GM23338 (cell line): ENCODE data around the gene SFXN1. TPM values are rescaled to one million over a fixed set of nuclear protein-coding genes. Genes with fewer than 3 reads are reported as not detected.

Source experiments
- ATAC-seq: fragments of 200-7000 bp; cut with Tn5 transposase; 3 replicates; pipeline ENCODE4 v1.9.1; 2020
- DNase-seq: peaks from one replicate; pipeline ENCODE4 v3.0.0-alpha.2; 2015; ENCODE audit warnings: low spot score
- H2AFZ ChIP-seq: fragments of 200-600 bp; sonication (generic); 2 replicates; pipeline ENCODE4 v1.8.0; 2016; ENCODE audit warnings: antibody characterized with exemption, mild to moderate bottlenecking, moderate library complexity
- H3F3A ChIP-seq: fragments of 200-600 bp; sonication (generic); replicated peaks from 2 replicates; pipeline ENCODE4 v1.8.0; 2017; ENCODE audit warnings: antibody characterized with exemption, mixed run types, low read depth
- H3K27ac ChIP-seq: fragments of 200-600 bp; sonication (generic); 2 replicates; pipeline ENCODE4 v1.6.1; 2016; ENCODE audit warnings: low read depth
- H3K27me3 ChIP-seq: fragments of 200-600 bp; sonication (generic); 2 replicates; pipeline ENCODE4 v1.8.0; 2016; ENCODE audit warnings: mild to moderate bottlenecking, mixed run types, moderate library complexity; ENCODE audit not compliant: insufficient read depth
- H3K36me3 ChIP-seq: fragments of 200-600 bp; sonication (generic); 2 replicates; pipeline ENCODE4 v1.8.0; 2016; ENCODE audit warnings: mild to moderate bottlenecking; ENCODE audit not compliant: insufficient read depth
- H3K4me1 ChIP-seq: fragments of 200-600 bp; sonication (generic); 2 replicates; pipeline ENCODE4 v1.8.0; 2016; ENCODE audit warnings: mild to moderate bottlenecking, moderate library complexity; ENCODE audit not compliant: insufficient read depth
- H3K4me2 ChIP-seq: fragments of 200-600 bp; sonication (generic); 2 replicates; pipeline ENCODE4 v1.7.1; 2017; ENCODE audit warnings: mixed run types
- H3K4me3 ChIP-seq: fragments of 200-600 bp; sonication (generic); 2 replicates; pipeline ENCODE4 v1.6.1; 2016; ENCODE audit warnings: mixed run types
- H3K79me2 ChIP-seq: fragments of 200-600 bp; sonication (generic); replicated peaks from 2 replicates; pipeline ENCODE4 v1.8.0; 2017; ENCODE audit warnings: mild to moderate bottlenecking; ENCODE audit not compliant: insufficient read depth
- H3K9me2 ChIP-seq: fragments of 200-600 bp; sonication (generic); 2 replicates; pipeline ENCODE4 v1.8.0; 2017; ENCODE audit not compliant: insufficient read depth
- H4K20me1 ChIP-seq: fragments of 200-600 bp; sonication (generic); replicated peaks from 2 replicates; pipeline ENCODE4 v1.8.0; 2017; ENCODE audit warnings: mild to moderate bottlenecking; ENCODE audit not compliant: insufficient read depth
- H3K27ac Mint-ChIP-seq: 2 replicates; pipeline ENCODE4 v1.8.0; 2020; ENCODE audit warnings: inconsistent platforms, mild to moderate bottlenecking, moderate library complexity, mixed read lengths
- H3K27me3 Mint-ChIP-seq: 3 replicates; pipeline ENCODE4 v1.8.0; 2022; ENCODE audit warnings: low read depth, mild to moderate bottlenecking, moderate library complexity, mixed read lengths, inconsistent platforms; ENCODE audit not compliant: insufficient read depth, poor library complexity
- H3K36me3 Mint-ChIP-seq: 3 replicates; pipeline ENCODE4 v1.8.0; 2021; ENCODE audit warnings: low read depth, mild to moderate bottlenecking, inconsistent platforms, moderate library complexity, mixed read lengths
- H3K4me1 Mint-ChIP-seq: 3 replicates; pipeline ENCODE4 v1.8.0; 2020; ENCODE audit warnings: mild to moderate bottlenecking, inconsistent platforms, mixed read lengths
- H3K4me3 Mint-ChIP-seq: 3 replicates; pipeline ENCODE4 v1.8.0; 2021; ENCODE audit warnings: moderate library complexity, mild to moderate bottlenecking, inconsistent platforms, mixed read lengths
- H3K9me3 Mint-ChIP-seq: 3 replicates; pipeline ENCODE4 v1.8.0; 2020; ENCODE audit warnings: moderate library complexity, mild to moderate bottlenecking, inconsistent platforms, mixed read lengths
- CREB1 ChIP-seq: fragments of 250-450 bp; sonication (Bioruptor Pico); IDR thresholded peaks from 2 replicates; pipeline ENCODE4 v1.5.0; 2020; ENCODE audit warnings: low read depth, mild to moderate bottlenecking, moderate library complexity
- EZH2 ChIP-seq: fragments of 200-600 bp; sonication (generic); IDR thresholded peaks from one replicate; pipeline ENCODE4 v1.8.0; 2017; ENCODE audit warnings: antibody characterized with exemption, mild to moderate bottlenecking, low read depth; ENCODE audit not compliant: unreplicated experiment
- EZH2phosphoT487 ChIP-seq: fragments of 200-600 bp; sonication (generic); IDR thresholded peaks from one replicate; pipeline ENCODE4 v1.8.1; 2018; ENCODE audit warnings: antibody characterized with exemption; ENCODE audit not compliant: unreplicated experiment
- JUNB ChIP-seq: IDR thresholded peaks from one replicate; pipeline ENCODE4 v1.6.1; 2016; ENCODE audit warnings: antibody characterized with exemption; ENCODE audit not compliant: unreplicated experiment
- NANOG ChIP-seq: IDR thresholded peaks from 2 replicates; pipeline ENCODE4 v1.6.1; 2016; ENCODE audit warnings: antibody characterized with exemption, borderline replicate concordance
- POLR2AphosphoS5 ChIP-seq: IDR thresholded peaks from 2 replicates; pipeline ENCODE4 v1.6.1; 2016; ENCODE audit warnings: antibody characterized with exemption, low read depth
- STAT1 ChIP-seq: IDR thresholded peaks from one replicate; pipeline ENCODE4 v1.6.1; 2016; ENCODE audit warnings: antibody characterized with exemption; ENCODE audit not compliant: unreplicated experiment
- ZNF114 ChIP-seq: fragments of 250-450 bp; sonication (Bioruptor Pico); IDR thresholded peaks from 2 replicates; pipeline ENCODE4 v1.5.0; 2020; ENCODE audit warnings: mild to moderate bottlenecking, moderate library complexity
- ZNF331 ChIP-seq: fragments of 250-450 bp; sonication (Bioruptor Pico); IDR thresholded peaks from 2 replicates; pipeline ENCODE4 v1.5.0; 2020; ENCODE audit warnings: low read depth, mild to moderate bottlenecking, moderate library complexity
- polyA plus RNA-seq: library from polyadenylated mRNA; unstranded; fragments of >200 nt; fragmentation: Nextera tagmentation; extraction: Ambion mirVana; gene quantifications from 2 replicates; pipeline ENCODE4 v1.2.1, GENCODE V29; 2016
- total RNA-seq: library from RNA; depleted of rRNA; stranded (reverse); fragments of >200 nt; shearing (Covaris generic); gene quantifications from 2 replicates; pipeline ENCODE4 v1.2.3, GENCODE V29; 2014
- TF ChIP-seq, protein P1 (sequence below), 2 experiments: fragments of 200-600 bp in 1 of 2; sonication (generic) in 1 of 2; conservative IDR thresholded peaks; 2 replicates each; pipeline versions ENCODE4 v1.5.1 to v1.6.1; 2016 to 2017; ENCODE audit warnings: antibody characterized with exemption in 2 of 2, low read depth in 2 of 2, mild to moderate bottlenecking in 2 of 2, moderate library complexity in 1 of 2
- TF ChIP-seq, protein P2 (sequence below): fragments of 250-450 bp; sonication (Bioruptor Pico); IDR thresholded peaks from 2 replicates; pipeline ENCODE4 v1.5.0; 2020; ENCODE audit warnings: mild to moderate bottlenecking, moderate library complexity
- TF ChIP-seq, protein P3 (sequence below): IDR thresholded peaks from 2 replicates; pipeline ENCODE4 v1.6.1; 2016; ENCODE audit warnings: antibody characterized with exemption
- TF ChIP-seq, protein P4 (sequence below): IDR thresholded peaks from one replicate; pipeline ENCODE4 v1.6.1; 2018; ENCODE audit warnings: antibody characterized with exemption; ENCODE audit not compliant: unreplicated experiment

SFXN1 gene
- total and polyA plus RNA-seq, 2 experiments from 2014 or later: 44.0 to 97.7 TPM

DNA sequence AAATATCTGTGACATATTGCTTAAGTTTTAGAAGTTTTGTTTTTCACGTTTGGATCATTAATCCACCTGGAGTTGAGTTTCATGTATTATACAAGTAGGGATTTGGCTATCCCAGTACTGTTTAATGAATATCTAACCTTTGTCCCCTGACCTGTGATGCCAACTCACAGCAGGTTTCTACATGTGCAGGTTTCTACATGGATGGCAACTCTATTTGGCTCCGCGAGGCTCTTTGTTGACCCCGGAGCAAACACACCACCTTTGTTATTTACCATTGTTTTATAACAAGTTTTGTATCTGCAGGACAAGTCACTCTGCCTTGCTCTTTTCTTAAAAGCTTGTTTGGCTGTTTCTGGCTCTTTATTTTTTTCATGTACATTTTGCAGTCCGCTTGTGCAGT, 920 bp upstream of the SFXN1 start:
- H3K27me3 Mint-ChIP-seq: peaks cover 16% of the 10 kb centered on the region
- TF ChIP-seq NANOG: no peak
- TF ChIP-seq EZH2: no peak
- no peak for TF ChIP-seq STAT1
- TF ChIP-seq ZNF331: no peak
- TF ChIP-seq EZH2phosphoT487: no peak
- no peak for TF ChIP-seq ZNF114 (CRISPR knock-in tag)
- TF ChIP-seq CREB1 (CRISPR knock-in tag): no peak
- TF ChIP-seq, protein P1, sequence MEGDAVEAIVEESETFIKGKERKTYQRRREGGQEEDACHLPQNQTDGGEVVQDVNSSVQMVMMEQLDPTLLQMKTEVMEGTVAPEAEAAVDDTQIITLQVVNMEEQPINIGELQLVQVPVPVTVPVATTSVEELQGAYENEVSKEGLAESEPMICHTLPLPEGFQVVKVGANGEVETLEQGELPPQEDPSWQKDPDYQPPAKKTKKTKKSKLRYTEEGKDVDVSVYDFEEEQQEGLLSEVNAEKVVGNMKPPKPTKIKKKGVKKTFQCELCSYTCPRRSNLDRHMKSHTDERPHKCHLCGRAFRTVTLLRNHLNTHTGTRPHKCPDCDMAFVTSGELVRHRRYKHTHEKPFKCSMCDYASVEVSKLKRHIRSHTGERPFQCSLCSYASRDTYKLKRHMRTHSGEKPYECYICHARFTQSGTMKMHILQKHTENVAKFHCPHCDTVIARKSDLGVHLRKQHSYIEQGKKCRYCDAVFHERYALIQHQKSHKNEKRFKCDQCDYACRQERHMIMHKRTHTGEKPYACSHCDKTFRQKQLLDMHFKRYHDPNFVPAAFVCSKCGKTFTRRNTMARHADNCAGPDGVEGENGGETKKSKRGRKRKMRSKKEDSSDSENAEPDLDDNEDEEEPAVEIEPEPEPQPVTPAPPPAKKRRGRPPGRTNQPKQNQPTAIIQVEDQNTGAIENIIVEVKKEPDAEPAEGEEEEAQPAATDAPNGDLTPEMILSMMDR (conservative IDR thresholded peaks at IDR 0.05; ENCODE audit: low read depth in 2 of 2): no peak
- no peak for TF ChIP-seq JUNB
- TF ChIP-seq, protein P2, sequence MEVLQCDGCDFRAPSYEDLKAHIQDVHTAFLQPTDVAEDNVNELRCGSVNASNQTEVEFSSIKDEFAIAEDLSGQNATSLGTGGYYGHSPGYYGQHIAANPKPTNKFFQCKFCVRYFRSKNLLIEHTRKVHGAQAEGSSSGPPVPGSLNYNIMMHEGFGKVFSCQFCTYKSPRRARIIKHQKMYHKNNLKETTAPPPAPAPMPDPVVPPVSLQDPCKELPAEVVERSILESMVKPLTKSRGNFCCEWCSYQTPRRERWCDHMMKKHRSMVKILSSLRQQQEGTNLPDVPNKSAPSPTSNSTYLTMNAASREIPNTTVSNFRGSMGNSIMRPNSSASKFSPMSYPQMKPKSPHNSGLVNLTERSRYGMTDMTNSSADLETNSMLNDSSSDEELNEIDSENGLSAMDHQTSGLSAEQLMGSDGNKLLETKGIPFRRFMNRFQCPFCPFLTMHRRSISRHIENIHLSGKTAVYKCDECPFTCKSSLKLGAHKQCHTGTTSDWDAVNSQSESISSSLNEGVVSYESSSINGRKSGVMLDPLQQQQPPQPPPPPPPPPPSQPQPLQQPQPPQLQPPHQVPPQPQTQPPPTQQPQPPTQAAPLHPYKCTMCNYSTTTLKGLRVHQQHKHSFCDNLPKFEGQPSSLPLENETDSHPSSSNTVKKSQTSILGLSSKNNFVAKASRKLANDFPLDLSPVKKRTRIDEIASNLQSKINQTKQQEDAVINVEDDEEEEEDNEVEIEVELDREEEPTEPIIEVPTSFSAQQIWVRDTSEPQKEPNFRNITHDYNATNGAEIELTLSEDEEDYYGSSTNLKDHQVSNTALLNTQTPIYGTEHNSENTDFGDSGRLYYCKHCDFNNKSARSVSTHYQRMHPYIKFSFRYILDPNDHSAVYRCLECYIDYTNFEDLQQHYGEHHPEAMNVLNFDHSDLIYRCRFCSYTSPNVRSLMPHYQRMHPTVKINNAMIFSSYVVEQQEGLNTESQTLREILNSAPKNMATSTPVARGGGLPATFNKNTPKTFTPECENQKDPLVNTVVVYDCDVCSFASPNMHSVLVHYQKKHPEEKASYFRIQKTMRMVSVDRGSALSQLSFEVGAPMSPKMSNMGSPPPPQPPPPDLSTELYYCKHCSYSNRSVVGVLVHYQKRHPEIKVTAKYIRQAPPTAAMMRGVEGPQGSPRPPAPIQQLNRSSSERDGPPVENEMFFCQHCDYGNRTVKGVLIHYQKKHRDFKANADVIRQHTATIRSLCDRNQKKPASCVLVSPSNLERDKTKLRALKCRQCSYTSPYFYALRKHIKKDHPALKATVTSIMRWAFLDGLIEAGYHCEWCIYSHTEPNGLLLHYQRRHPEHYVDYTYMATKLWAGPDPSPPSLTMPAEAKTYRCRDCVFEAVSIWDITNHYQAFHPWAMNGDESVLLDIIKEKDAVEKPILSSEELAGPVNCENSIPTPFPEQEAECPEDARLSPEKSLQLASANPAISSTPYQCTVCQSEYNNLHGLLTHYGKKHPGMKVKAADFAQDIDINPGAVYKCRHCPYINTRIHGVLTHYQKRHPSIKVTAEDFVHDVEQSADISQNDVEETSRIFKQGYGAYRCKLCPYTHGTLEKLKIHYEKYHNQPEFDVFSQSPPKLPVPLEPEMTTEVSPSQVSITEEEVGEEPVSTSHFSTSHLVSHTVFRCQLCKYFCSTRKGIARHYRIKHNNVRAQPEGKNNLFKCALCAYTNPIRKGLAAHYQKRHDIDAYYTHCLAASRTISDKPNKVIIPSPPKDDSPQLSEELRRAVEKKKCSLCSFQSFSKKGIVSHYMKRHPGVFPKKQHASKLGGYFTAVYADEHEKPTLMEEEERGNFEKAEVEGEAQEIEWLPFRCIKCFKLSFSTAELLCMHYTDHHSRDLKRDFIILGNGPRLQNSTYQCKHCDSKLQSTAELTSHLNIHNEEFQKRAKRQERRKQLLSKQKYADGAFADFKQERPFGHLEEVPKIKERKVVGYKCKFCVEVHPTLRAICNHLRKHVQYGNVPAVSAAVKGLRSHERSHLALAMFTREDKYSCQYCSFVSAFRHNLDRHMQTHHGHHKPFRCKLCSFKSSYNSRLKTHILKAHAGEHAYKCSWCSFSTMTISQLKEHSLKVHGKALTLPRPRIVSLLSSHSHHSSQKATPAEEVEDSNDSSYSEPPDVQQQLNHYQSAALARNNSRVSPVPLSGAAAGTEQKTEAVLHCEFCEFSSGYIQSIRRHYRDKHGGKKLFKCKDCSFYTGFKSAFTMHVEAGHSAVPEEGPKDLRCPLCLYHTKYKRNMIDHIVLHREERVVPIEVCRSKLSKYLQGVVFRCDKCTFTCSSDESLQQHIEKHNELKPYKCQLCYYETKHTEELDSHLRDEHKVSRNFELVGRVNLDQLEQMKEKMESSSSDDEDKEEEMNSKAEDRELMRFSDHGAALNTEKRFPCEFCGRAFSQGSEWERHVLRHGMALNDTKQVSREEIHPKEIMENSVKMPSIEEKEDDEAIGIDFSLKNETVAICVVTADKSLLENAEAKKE (CRISPR knock-in tag): no peak
- TF ChIP-seq, protein P3, sequence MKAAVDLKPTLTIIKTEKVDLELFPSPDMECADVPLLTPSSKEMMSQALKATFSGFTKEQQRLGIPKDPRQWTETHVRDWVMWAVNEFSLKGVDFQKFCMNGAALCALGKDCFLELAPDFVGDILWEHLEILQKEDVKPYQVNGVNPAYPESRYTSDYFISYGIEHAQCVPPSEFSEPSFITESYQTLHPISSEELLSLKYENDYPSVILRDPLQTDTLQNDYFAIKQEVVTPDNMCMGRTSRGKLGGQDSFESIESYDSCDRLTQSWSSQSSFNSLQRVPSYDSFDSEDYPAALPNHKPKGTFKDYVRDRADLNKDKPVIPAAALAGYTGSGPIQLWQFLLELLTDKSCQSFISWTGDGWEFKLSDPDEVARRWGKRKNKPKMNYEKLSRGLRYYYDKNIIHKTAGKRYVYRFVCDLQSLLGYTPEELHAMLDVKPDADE: no peak
- TF ChIP-seq, protein P4, sequence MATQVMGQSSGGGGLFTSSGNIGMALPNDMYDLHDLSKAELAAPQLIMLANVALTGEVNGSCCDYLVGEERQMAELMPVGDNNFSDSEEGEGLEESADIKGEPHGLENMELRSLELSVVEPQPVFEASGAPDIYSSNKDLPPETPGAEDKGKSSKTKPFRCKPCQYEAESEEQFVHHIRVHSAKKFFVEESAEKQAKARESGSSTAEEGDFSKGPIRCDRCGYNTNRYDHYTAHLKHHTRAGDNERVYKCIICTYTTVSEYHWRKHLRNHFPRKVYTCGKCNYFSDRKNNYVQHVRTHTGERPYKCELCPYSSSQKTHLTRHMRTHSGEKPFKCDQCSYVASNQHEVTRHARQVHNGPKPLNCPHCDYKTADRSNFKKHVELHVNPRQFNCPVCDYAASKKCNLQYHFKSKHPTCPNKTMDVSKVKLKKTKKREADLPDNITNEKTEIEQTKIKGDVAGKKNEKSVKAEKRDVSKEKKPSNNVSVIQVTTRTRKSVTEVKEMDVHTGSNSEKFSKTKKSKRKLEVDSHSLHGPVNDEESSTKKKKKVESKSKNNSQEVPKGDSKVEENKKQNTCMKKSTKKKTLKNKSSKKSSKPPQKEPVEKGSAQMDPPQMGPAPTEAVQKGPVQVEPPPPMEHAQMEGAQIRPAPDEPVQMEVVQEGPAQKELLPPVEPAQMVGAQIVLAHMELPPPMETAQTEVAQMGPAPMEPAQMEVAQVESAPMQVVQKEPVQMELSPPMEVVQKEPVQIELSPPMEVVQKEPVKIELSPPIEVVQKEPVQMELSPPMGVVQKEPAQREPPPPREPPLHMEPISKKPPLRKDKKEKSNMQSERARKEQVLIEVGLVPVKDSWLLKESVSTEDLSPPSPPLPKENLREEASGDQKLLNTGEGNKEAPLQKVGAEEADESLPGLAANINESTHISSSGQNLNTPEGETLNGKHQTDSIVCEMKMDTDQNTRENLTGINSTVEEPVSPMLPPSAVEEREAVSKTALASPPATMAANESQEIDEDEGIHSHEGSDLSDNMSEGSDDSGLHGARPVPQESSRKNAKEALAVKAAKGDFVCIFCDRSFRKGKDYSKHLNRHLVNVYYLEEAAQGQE: no peak
- TF ChIP-seq POLR2AphosphoS5: no peak
- H3K4me2 ChIP-seq: peak overlapping the region; percentile 98

More for the DNA sequence above, 920 bp upstream of the SFXN1 start:
- H3K27me3 ChIP-seq: peaks cover 26% of the 10 kb centered on the region
- no peaks in the 10 kb centered on the region for H3F3A ChIP-seq
- Mint-ChIP-seq H3K27ac (no peak overlapping the region), H3K36me3 (peaks cover 25% of the 10 kb centered on the region), H3K4me1 (peaks cover 27% of the 10 kb centered on the region), H3K4me3 (peak overlapping the region; percentile 79), H3K9me3 (no peaks in the 10 kb centered on the region)
- no peaks in the 10 kb centered on the region for H3K36me3 ChIP-seq
- no peak overlapping the region for H3K27ac ChIP-seq
- peaks cover 28% of the 10 kb centered on the region for H4K20me1 ChIP-seq
- H3K9me2 ChIP-seq: no peaks in the 10 kb centered on the region
- H3K4me1 ChIP-seq: peaks cover 17% of the 10 kb centered on the region
- peaks cover 35% of the 10 kb centered on the region for H3K79me2 ChIP-seq
- peak overlapping the region; percentile 94 for H3K4me3 ChIP-seq
- H2AFZ ChIP-seq: no peak overlapping the region
- ATAC-seq (no peak), DNase-seq (no peak)
